ENCODE measurements around the gene OR10G8. TPM values are rescaled to one million over a fixed set of nuclear protein-coding genes. Genes with fewer than 3 reads are reported as not detected.
A peak's percentile ranks its signal among the peaks of the same experiment; 100 is the strongest.
"Not testable (repeated sequence)": the region's sequence is repeated elsewhere in the genome, so short reads cannot be mapped to it uniquely, and the experiment has no call there.

Gene OR10G8, protein sequence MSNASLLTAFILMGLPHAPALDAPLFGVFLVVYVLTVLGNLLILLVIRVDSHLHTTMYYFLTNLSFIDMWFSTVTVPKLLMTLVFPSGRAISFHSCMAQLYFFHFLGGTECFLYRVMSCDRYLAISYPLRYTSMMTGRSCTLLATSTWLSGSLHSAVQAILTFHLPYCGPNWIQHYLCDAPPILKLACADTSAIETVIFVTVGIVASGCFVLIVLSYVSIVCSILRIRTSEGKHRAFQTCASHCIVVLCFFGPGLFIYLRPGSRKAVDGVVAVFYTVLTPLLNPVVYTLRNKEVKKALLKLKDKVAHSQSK
- not detected in 2 replicates for polyA plus RNA-seq (2014; cell fraction: cytosol; rRNA removed)
- not detected in 2 replicates for polyA plus RNA-seq (2014; cell fraction: nucleus; rRNA removed)

DNA sequence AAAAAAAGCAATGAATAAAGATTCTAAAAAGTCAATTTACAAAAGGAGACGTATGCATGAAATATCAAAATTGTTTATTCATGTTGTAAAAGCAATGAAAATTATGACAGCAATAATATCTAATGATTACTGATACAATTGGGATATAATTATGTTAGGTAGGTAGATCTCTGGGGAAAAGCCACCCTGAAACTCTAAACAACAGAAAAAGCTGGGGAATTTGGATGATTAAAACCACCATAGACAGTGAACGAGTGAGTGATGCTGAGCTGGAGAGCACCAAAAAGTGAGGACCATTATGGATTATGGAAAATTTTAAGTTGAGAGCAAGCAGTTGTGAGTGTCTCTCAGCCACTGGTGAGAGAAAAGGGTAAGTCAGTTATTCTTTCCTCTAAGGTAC is at the start of gene OR10G8:
Gene OR10G8, plus strand, starts transcription at position 301 of the 400 bp plus-strand sequence. CDS start 2,825 bp downstream, outside the sequence.
- DNase-seq (ENCODE audit: low spot score) = no peak

DNA sequence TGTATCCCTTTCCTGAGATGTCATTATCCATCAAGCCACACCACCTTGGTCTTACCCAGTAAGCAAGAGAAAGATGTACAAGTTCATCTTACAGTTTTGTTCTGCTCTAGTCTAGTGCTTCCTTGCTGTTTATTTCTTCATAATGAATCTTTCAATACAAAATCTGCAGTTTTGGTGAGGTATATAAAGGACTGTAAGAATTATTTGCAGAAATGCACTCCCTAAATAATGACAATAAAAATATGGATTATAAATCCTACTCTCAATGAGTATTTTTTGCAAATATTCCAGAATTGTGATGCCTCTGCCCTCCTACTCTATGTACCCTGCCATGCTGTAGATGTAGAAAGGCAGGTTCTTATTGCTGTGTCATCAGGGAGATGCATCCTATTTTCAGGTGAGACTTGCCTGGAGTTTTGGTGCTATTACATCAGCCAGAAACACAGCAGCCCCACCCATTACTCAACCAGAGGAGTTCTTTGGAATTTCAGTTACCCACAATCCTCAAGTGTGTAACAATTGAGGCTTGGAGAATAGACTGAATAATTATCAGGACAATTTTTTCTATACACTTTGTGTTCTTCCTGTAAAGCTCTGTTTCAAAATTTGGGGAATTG is 48.8 kb upstream of the OR10G8 start, which contains the start of gene OR10S1:
Gene OR10S1, minus strand, starts transcription at position 51 of the 617 bp plus-strand sequence. CDS start 117 bp downstream, outside the sequence.
- DNase-seq (ENCODE audit: low spot score) = no peak

DNA sequence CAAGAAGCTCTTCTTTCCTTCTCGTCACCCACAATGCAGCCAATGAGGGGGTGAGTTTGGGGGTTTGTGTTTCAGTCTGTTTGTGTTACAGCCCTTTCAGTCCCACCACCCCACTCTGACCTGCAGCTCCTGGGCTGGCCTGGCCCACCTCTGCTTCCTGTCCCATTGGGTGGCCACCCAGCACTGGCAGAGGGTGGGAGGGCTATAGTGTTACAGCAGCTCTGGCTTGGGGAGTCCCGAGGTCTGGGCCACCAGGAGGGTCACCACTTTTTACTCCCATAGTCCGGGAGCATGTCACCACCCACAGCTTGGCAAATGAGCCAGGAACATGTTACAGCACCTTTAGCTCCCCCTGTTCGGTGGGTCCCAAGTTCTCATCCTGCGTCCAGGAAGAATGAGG is 47.3 kb upstream of the OR10G8 start:
- DNase-seq (ENCODE audit: low spot score) = no peak

DNA sequence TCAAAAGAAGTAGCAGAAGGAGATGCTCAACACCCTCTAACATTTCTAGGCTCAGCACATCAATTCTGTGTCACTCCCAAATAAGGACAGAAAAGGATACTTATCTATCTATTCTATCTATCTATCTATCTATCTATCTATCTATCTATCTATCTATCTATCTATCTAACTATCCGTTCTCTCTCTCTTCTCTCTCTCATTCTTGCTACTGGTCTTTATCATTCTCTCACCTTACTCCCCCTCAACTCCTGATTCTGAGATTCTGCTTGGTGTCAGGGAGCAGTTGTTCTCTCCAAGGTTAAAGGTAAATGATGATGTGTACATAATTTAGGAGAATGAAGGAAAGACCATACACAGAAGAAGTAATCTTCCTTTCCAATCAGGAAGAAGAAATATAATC is 31.5 kb upstream of the OR10G8 start, which contains the start of gene OR10G6:
Gene OR10G6, minus strand, starts transcription at position 43 of the 400 bp plus-strand sequence. Its CDS starts 0 bp downstream, at position 43.
- no peak for DNase-seq (ENCODE audit: low spot score)

DNA sequence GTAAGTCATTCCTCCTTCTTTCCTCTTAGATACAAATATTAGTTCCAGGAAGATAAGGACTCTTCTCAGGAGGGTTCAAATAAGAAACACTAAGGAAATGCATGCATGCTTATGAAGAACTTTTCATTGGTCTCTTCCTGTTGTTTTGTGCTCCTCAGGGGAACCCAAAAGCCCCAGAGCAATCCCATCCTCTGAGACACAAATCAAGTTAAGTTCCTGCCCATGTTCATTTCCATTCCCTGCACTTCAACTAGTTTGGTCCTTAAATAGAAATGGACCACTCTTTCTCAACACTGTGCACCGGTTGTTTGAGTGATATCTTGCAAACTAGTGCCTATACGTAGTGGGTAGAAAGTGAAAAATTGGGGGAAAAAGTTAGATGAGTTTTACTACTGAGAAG is 13.9 kb upstream of the OR10G8 start, which contains the start of gene OR10G4:
Gene OR10G4, plus strand, starts transcription at position 301 of the 400 bp plus-strand sequence. CDS start 2,578 bp downstream, outside the sequence.
- no peak for DNase-seq (ENCODE audit: low spot score)

DNA sequence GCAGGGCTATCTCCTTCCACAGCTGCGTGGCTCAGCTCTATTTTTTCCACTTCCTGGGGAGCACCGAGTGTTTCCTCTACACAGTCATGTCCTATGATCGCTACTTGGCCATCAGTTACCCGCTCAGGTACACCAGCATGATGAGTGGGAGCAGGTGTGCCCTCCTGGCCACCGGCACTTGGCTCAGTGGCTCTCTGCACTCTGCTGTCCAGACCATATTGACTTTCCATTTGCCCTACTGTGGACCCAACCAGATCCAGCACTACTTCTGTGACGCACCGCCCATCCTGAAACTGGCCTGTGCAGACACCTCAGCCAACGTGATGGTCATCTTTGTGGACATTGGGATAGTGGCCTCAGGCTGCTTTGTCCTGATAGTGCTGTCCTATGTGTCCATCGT is 10.8 kb upstream of the OR10G8 start:
- not testable (repeated sequence) for DNase-seq (ENCODE audit: low spot score)

DNA sequence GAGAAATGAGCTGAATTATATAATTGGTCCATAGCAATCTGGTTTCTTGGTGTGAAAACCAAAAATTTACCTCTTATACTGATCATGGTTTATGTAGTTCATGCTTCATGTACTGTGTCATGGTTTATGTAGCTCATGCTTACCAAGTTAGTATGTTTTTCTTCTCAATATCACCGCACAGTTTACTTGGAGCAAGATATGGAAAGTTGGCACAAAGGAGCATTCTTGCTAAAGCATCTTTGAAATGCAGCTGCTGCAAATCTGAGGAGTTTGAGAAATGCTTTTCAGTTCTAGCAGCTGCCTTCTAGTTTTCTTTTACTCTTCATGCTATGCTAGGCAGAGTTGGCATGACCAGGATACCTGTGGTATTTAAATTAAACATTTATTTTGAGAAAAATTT is 10.1 kb downstream of the OR10G8 start:
- DNase-seq (ENCODE audit: low spot score) = no peak

DNA sequence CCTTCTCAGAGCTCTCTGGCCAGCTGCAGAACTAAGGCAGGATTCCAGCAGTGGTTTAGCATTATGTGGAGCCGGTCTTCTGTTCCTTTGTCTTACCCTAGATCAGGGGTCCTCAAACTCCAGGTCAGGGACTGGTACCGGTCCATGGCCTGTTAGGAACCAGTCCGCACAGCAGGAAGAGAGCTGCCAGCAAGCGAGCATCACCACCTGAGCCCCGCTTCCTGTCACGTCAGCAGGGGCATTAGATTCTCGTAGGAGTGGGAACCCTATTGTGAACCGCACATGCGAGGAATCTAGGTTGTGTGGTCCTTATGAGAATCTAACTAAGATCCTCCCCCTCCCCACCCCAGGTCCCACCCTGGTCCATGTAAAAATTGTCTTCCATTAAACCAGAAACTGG is 13.0 kb downstream of the OR10G8 start:
- no peak for DNase-seq (ENCODE audit: low spot score)

DNA sequence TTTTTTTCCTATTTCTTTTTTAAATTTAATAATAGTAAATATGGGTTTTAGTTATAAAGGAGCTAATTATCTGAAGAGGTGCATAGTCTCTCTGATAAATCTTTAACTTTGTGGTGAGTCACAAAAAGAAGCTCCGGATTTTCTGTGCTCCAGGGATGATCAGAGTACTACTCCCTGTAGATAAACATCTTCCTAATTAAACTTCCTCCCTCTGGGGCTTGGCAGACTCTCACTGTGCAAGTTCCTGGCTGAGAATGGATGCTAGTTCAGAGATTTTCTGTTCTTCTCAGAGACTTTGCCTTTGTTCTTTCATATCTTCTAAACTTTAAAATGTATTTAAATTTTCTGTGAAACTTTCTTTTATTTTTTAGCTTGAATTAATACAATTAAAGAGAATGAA is 14.7 kb downstream of the OR10G8 start, which contains the start of gene OR10G7:
Gene OR10G7, minus strand, starts transcription at position 72 of the 400 bp plus-strand sequence. CDS start 2,324 bp downstream, outside the sequence.
- DNase-seq (ENCODE audit: low spot score) = no peak

DNA sequence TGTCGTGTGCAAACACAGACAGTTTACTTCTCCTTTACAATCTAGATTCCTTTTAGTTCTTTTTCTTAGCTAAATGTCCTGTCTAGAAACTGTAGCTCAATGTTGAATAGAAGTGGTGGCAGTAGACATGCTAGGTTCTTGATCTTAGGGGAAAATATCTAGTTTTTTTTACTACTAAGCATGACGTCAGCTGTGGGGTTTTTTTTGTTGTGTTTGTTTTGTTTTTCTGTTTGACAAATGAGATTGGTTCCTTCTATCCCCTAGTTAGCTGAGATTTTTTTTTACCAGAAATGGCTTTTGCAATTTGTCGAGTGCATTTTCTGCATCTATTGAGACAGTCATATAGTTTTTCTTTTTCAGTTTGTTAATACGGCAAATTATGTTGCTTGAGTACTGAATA is 16.8 kb downstream of the OR10G8 start:
- no peak for DNase-seq (ENCODE audit: low spot score)

DNA sequence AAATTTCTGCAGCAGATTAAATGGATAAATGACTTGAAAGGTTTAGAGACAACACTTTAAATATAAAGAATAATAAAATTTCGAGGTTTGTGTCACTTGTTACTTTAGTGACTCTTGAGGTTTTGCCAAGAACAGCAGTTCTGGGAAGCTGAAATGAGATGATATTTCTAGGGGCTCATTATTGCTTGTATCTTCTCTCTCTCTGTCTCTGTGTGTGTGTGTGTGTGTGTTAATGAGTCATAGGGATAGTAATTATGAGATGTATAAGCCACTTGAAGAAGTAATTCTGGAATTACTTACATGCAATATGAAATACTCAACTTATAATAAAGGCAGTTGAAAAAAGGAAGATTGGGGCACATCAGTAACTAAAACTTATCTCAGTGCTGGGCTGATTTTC is 24.1 kb downstream of the OR10G8 start:
- no peak for DNase-seq (ENCODE audit: low spot score)

DNA sequence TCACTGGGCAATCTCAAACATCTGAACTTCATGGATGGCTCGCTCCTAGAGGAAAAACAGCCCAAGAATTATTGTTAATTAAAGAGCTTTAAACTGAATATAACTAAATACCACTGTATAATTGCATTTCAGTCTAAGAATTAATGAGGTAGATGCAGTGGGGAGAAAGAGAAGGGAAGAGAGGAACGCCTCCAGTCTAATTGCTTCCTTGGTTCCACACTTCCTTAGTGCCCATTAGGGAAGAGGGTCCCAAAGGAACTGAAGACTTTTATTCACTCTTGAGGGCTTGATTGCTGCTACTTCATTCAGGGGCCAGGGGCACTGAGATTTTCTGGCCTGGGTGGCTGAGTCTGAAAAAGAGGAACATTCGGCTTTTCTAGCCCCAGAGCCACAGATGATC is 26.4 kb downstream of the OR10G8 start:
- DNase-seq (ENCODE audit: low spot score) = no peak

DNA sequence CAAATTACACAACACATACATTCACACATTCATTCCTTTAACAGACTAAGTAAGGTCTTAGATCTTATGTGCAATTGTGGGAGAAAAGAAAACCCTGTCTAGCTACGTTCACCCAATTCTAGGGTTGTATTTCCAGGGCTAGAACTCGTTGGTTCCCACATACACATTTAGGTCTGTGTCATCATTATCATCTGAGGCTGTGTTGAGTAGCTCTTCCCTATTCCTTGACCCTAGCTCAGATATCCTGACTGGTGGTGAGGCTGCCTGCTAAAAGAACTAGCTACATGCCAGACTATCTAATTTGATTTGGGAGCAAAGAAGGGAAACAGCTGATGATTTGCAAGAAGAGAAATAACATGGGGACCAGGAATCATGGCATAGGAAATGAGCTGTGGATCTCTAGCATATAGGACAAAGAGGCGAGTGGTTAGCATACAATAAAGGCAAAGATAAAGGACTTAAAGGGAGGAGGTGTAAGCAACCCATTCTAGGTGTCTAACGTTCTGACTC is 42.1 kb downstream of the OR10G8 start:
- DNase-seq (ENCODE audit: low spot score) = no peak

DNA sequence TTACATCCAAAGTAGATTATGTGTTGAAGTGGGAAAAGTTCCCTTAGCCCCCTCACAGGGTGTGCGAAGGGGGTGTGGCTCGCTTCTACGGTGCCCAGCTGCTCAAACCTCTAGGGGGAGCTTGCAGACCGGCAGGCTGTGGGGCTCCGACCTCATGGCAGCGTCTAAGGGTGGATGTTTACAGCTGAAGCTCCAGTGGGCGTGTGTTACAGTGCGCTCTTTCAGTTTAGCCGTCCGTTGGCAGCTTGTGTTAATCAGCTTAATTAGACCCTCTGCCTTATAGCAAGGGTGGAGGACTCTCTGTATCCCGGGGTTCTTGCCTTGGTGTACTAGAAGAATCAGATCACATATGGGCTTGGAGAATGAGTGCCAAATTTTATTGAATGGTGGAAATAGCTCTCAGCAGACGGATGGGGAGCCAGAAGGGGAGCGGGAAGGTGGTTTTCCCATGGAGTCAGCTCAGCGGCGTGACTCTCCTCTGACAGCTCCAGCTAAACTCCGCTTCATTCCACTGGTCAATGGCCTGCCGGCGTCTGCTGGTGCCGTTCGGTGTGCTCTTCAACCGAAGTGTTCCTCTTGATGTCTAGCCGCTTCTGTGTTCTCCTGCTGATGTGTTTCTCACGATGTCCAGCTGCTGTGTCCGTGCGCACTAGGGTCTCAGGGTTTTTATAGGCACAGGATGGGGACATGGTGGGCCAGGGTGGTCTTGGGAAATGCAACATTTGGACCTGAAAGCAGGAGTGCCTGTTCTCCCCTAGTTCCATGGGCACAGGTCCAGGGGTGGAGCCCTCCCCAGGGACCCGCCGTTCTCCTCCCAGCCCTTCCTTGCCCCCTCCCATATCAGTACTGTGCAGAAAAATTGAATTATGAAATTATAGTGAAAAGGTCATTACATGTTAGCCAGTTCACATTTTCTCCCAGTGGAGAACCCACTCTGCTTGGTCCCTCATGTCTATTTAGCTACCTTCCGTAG is 43.1 kb downstream of the OR10G8 start:
- peak; percentile 21 for DNase-seq (ENCODE audit: low spot score)

DNA sequence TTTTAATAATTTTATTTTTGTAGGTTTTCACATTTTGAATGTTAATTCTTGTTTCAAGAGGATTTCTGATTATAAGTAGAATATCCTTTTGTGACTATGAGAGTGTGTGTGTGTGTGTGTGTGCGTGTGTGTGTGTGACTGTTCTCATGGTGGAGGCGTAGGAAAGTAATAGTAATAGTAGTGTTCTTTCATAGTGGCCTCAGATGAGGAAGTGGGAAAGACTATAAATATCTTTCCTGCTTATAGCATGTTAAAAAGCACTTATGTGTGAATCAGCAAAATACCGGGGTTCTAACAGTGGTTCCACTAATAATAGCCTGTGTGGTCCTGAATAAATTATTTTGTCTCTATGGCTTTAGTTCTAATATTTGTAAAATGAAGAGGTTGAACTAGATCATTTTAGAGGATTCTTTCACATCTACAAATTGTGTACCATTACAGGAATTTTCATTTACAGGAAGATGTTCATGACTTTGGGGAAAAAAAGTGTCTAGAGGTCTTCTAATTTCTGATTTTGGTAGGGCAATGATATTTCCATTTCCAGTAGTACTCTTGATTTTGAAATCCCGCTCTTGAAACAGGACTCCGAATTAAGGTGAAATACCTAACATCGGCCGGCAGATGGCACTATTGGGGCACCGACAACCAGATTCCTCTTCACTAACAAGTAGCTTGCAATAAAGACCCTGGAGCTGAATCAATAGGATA is 44.5 kb downstream of the OR10G8 start:
- peak; percentile 43 for DNase-seq (ENCODE audit: low spot score)

DNA sequence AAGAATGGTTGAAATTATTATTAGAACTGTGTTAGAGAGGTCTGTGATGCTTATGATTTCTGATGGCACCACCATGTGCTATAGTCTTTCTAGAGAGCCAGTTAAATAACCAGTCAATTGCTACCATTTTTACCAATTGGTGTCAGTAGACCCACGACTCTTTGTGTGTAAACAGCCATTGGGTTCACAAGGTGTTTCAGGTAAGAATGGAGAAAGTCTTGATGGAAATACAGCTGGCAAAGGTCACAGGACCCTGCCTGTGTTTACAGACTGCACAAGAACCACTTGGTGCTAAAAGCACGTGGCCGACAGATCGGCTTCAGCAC is 45.0 kb downstream of the OR10G8 start:
- no peak for DNase-seq (ENCODE audit: low spot score)

DNA sequence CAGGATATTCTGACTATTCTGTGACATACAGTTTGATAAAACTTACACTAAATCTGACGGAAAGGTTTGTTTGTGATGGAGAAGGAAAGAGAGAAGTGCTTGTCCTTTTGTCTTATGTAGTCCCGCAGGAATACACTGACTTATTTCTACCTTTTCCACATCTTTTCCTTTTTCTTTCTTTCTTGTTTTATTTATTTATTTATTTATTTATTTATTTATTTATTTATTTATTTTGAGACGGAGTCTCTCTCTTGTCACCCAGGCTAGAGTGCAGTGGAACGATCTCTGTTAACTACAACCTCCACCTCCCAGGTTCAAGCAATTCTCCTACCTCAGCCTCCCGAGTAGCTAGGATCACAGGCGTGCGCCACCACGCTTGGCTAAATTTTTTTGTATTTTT is 45.5 kb downstream of the OR10G8 start:
- no peak for DNase-seq (ENCODE audit: low spot score)

DNA sequence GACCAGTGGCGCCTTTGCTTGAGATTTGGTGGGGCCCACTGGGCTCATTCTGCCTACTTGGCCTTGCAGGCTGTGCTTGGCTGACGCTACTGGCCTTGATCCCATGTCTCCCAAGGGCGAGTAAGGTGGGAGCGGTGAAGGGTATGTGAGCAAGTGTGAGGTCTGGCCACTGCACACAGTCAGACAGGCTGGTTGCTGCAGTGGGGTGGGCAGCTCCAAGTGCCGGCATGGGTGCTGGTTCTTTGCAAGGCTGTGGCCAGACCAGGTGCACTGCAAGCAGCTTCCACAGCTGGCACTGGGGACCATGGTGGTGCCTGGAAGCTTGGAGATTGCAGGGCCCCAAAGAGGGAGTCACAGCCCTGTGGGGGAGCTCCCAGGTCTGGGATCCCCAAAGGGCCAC is 48.0 kb downstream of the OR10G8 start:
- no peak for DNase-seq (ENCODE audit: low spot score)

DNA sequence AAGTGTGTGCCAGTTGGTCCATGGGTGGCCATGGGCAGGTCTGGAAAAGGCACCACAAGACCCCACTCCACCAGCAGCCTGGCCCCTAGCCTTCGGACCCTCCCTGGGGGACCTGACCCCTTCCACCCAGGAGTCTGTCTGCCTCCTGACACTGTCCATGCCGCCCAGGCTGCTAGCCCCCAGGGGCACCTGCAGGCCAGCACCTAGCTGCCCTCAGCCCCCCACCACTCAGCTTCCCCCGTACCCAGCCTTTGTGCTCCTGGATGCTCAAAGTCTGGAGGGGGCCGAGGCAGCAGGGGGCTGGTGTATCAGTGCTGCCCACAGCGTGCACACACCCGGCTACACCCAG is 48.9 kb downstream of the OR10G8 start:
- DNase-seq (ENCODE audit: low spot score) = no peak

DNA sequence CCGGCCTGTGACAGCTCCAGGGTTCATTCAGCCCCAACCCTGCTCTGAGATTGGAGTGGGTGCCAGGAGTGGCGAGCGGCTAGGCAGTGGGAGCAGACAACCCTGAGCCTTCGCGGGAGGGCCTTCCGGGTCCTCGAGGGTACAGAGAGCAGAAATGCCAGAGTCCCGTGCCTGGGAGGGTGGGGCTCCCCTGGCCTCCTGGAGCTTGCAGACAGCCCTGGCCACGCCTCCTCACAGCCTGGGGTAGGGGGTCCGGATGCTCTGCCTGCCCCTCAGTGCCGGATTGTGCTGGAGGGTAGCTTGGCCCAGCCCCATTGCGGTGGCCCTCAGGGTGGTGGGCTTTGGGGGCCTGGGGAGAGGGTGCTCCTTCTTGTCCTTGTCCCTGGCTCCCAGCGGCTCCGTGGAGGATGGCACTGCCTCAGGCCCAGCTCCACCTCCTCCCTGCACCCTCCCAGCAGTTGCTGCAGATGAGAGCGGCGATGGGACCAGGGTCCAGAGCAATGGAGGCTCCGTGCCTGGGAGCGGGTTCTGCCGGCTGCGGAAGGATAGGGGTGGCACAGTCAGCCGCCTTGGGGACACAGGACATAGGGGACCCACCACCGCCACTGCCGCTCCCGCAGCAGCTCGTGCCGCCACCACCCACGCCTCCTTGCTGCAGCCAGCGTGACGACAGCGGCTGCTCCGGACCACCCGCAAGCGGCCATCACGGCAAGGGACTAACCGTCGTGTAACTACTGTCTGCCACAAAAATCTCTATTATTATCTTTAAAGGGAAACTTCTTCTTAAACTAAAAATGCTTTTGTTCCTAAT is 49.4 kb downstream of the OR10G8 start:
- no peak for DNase-seq (ENCODE audit: low spot score)

Measured in SK-N-DZ (cell line).